ENCODE results near the gene CARD16. TPM values are rescaled to one million over a fixed set of nuclear protein-coding genes. Genes with fewer than 3 reads are reported as not detected.
A peak's percentile ranks its signal among the peaks of the same experiment; 100 is the strongest.

CARD16 gene
- total RNA-seq, 1 donor from 2014 or later: 2.0 TPM

DNA sequence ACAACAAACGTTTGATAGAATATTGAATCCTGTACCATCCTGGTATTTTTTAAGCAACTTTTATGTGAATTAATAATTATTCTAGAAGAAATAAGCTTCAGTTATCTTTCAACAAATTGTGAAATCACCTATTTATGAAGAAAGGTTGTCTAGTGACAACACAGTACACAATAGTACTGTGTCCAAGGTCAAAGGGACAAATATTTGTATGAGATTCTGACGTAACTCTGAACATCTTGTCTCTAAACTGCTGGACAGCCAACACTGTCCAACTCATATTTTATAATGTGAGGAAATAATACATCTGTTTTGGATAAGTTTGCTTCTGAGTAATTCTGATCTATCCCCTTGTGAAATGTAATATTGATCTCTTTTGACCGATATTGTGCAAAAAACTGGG lies 41.1 kb downstream of the CARD16 start:
- H3K4me2 ChIP-seq (ENCODE audit: low read length): no peak overlapping the region
- H3K4me1 ChIP-seq (ENCODE audit: insufficient read depth, low read length): no peaks in the 10 kb centered on the region
- no peak overlapping the region for H3K4me3 Mint-ChIP-seq (ENCODE audit: unreplicated experiment)
- no peak for FAIRE-seq
- H3K27me3 ChIP-seq (ENCODE audit: insufficient read depth, low read length): no peaks in the 10 kb centered on the region
- H3K79me2 ChIP-seq (ENCODE audit: insufficient read depth, low read length): no peaks in the 10 kb centered on the region
- H3K9me3 ChIP-seq (ENCODE audit: insufficient read depth, low read depth, low read length): no peaks in the 10 kb centered on the region
- no peaks in the 10 kb centered on the region for H3K36me3 ChIP-seq (ENCODE audit: insufficient read depth, low read length)
- no peaks in the 10 kb centered on the region for H3K27me3 Mint-ChIP-seq (ENCODE audit: low read depth, unreplicated experiment)
- TF ChIP-seq, protein P1, sequence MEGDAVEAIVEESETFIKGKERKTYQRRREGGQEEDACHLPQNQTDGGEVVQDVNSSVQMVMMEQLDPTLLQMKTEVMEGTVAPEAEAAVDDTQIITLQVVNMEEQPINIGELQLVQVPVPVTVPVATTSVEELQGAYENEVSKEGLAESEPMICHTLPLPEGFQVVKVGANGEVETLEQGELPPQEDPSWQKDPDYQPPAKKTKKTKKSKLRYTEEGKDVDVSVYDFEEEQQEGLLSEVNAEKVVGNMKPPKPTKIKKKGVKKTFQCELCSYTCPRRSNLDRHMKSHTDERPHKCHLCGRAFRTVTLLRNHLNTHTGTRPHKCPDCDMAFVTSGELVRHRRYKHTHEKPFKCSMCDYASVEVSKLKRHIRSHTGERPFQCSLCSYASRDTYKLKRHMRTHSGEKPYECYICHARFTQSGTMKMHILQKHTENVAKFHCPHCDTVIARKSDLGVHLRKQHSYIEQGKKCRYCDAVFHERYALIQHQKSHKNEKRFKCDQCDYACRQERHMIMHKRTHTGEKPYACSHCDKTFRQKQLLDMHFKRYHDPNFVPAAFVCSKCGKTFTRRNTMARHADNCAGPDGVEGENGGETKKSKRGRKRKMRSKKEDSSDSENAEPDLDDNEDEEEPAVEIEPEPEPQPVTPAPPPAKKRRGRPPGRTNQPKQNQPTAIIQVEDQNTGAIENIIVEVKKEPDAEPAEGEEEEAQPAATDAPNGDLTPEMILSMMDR (IDR thresholded peaks at IDR 0.05; ENCODE audit: insufficient read depth, low read depth, low read length): no peak
- TF ChIP-seq EZH2 (IDR thresholded peaks at IDR 0.05; ENCODE audit: insufficient read depth, low read length): no peak
- no peak overlapping the region for H3K9ac ChIP-seq (ENCODE audit: low read length)
- no peak overlapping the region for H3K4me3 ChIP-seq (ENCODE audit: insufficient read depth, low read depth, low read length)
- no peaks in the 10 kb centered on the region for H3K36me3 Mint-ChIP-seq (ENCODE audit: low read depth, unreplicated experiment)
- no peak overlapping the region for H3K27ac Mint-ChIP-seq (ENCODE audit: unreplicated experiment)
- no peak overlapping the region for H2AFZ ChIP-seq (ENCODE audit: low read depth, low read length)
- no peaks in the 10 kb centered on the region for H3K9me3 Mint-ChIP-seq (ENCODE audit: unreplicated experiment)
- H3K27ac ChIP-seq (ENCODE audit: low read depth, low read length): no peak overlapping the region
- H3K4me1 Mint-ChIP-seq (ENCODE audit: low read depth, unreplicated experiment): peaks cover 3% of the 10 kb centered on the region
- DNase-seq (ENCODE audit: low read depth): no peak
- no peaks in the 10 kb centered on the region for H4K20me1 ChIP-seq (ENCODE audit: insufficient read depth, low read length)

DNA sequence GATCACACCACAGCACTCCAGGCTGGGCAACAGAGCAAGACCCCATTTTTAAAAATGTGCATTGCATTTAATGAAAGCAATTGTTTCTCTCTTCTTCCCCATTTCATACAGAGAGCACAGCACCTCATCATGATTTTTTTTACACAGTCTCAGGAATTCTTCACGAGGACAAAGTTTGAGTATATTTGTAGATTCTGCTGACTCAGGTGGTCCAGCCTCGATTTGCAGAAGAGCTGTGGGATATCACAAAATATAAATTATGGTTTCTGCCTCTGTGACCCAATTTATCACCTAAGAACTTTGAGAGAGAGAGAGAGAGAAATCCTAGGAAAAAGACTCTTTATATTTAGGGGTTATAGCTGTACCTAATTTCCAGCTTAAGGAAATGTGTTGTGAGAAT lies 42.0 kb downstream of the CARD16 start:
- Mint-ChIP-seq H3K36me3 (ENCODE audit: low read depth, unreplicated experiment) (no peaks in the 10 kb centered on the region), H3K27me3 (ENCODE audit: low read depth, unreplicated experiment) (no peaks in the 10 kb centered on the region), H3K27ac (ENCODE audit: unreplicated experiment) (no peak overlapping the region), H3K4me1 (ENCODE audit: low read depth, unreplicated experiment) (peaks cover 3% of the 10 kb centered on the region), H3K4me3 (ENCODE audit: unreplicated experiment) (no peak overlapping the region), H3K9me3 (ENCODE audit: unreplicated experiment) (no peaks in the 10 kb centered on the region)
- TF ChIP-seq, protein P1 (IDR thresholded peaks at IDR 0.05; ENCODE audit: insufficient read depth, low read depth, low read length): no peak
- no peak for TF ChIP-seq EZH2 (IDR thresholded peaks at IDR 0.05; ENCODE audit: insufficient read depth, low read length)
- Histone ChIP-seq H4K20me1 (ENCODE audit: insufficient read depth, low read length) (no peaks in the 10 kb centered on the region), H2AFZ (ENCODE audit: low read depth, low read length) (no peak overlapping the region), H3K27me3 (ENCODE audit: insufficient read depth, low read length) (no peaks in the 10 kb centered on the region), H3K4me1 (ENCODE audit: insufficient read depth, low read length) (no peaks in the 10 kb centered on the region), H3K4me3 (ENCODE audit: insufficient read depth, low read depth, low read length) (no peak overlapping the region), H3K27ac (ENCODE audit: low read depth, low read length) (no peak overlapping the region), H3K4me2 (ENCODE audit: low read length) (no peak overlapping the region), H3K9me3 (ENCODE audit: insufficient read depth, low read depth, low read length) (no peaks in the 10 kb centered on the region), H3K36me3 (ENCODE audit: insufficient read depth, low read length) (no peaks in the 10 kb centered on the region), H3K79me2 (ENCODE audit: insufficient read depth, low read length) (no peaks in the 10 kb centered on the region), H3K9ac (ENCODE audit: low read length) (no peak overlapping the region)
- DNase-seq (ENCODE audit: low read depth): no peak
- no peak for FAIRE-seq

DNA sequence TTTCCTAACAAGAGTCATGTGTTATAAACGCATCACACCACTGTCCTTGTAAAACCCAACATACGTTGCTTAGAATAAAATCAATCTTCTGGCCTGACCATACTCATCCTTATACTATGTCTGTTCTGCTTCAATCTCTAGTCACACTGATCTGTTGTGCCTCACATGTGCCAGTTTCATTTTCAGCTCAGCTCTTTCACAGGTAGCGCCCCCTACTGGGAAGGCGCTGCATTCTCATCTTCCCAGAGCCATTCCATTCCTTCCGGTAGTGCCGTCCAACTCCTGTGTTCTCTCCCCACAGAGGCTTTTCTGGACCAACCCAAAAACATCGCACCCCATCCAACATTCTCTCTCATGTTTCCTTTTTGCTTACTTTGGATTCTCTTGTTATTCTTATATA lies 44.3 kb downstream of the CARD16 start:
- H3K4me3 ChIP-seq (ENCODE audit: insufficient read depth, low read depth, low read length): no peak overlapping the region
- no peaks in the 10 kb centered on the region for H4K20me1 ChIP-seq (ENCODE audit: insufficient read depth, low read length)
- H3K27me3 ChIP-seq (ENCODE audit: insufficient read depth, low read length): no peaks in the 10 kb centered on the region
- no peak overlapping the region for H2AFZ ChIP-seq (ENCODE audit: low read depth, low read length)
- Mint-ChIP-seq H3K9me3 (ENCODE audit: unreplicated experiment) (no peaks in the 10 kb centered on the region), H3K4me3 (ENCODE audit: unreplicated experiment) (no peak overlapping the region), H3K4me1 (ENCODE audit: low read depth, unreplicated experiment) (peaks cover 3% of the 10 kb centered on the region), H3K27me3 (ENCODE audit: low read depth, unreplicated experiment) (no peaks in the 10 kb centered on the region), H3K27ac (ENCODE audit: unreplicated experiment) (no peak overlapping the region), H3K36me3 (ENCODE audit: low read depth, unreplicated experiment) (no peaks in the 10 kb centered on the region)
- no peaks in the 10 kb centered on the region for H3K79me2 ChIP-seq (ENCODE audit: insufficient read depth, low read length)
- no peak for DNase-seq (ENCODE audit: low read depth)
- H3K27ac ChIP-seq (ENCODE audit: low read depth, low read length): no peak overlapping the region
- H3K9ac ChIP-seq (ENCODE audit: low read length): no peak overlapping the region
- no peaks in the 10 kb centered on the region for H3K4me1 ChIP-seq (ENCODE audit: insufficient read depth, low read length)
- H3K36me3 ChIP-seq (ENCODE audit: insufficient read depth, low read length): no peaks in the 10 kb centered on the region
- no peak overlapping the region for H3K4me2 ChIP-seq (ENCODE audit: low read length)
- no peak for FAIRE-seq
- no peak for TF ChIP-seq EZH2 (IDR thresholded peaks at IDR 0.05; ENCODE audit: insufficient read depth, low read length)
- TF ChIP-seq, protein P1 (IDR thresholded peaks at IDR 0.05; ENCODE audit: insufficient read depth, low read depth, low read length): peak; percentile 26
- H3K9me3 ChIP-seq (ENCODE audit: insufficient read depth, low read depth, low read length): no peaks in the 10 kb centered on the region
